ENCODE results near the gene NHS.

- no peak for TF ChIP-seq CTCF (IDR thresholded peaks at IDR 0.05)
- no peak for TF ChIP-seq POLR2A (IDR thresholded peaks at IDR 0.05)
Measured at GRCh38 chrX:17475449-17476217, 100.6 kb downstream of the NHS start.
